DOHH2 (cell line): ENCODE results near the gene ERG.

ENCODE experiments used
- CTCF ChIP-seq: fragments of 200-600 bp; sonication (generic); IDR thresholded peaks from one replicate; pipeline ENCODE4 v1.5.1; 2014; ENCODE audit warnings: antibody characterized with exemption, mild to moderate bottlenecking, low read depth, low read length; ENCODE audit not compliant: poor library complexity, severe bottlenecking
- EZH2phosphoT487 ChIP-seq: fragments of 200-600 bp; sonication (generic); IDR thresholded peaks from 2 replicates; pipeline ENCODE4 v1.6.1; 2017; ENCODE audit warnings: borderline replicate concordance, mild to moderate bottlenecking, antibody characterized with exemption, low read length, moderate library complexity, mixed read lengths

- TF ChIP-seq CTCF = no peak
- no peak for TF ChIP-seq EZH2phosphoT487
Observed at GRCh38 chr21:38402291-38402690, 96.0 kb downstream of the ERG start.
